H1 (cell line): ENCODE measurements around the gene TOPORS. TPM values are rescaled to one million over a fixed set of nuclear protein-coding genes. Genes with fewer than 3 reads are reported as not detected.

Experiments
- ATF2 ChIP-seq: IDR thresholded peaks from 2 replicates; pipeline ENCODE4 v1.6.1; 2012; ENCODE audit warnings: low read length, inconsistent platforms
- CEBPB ChIP-seq: IDR thresholded peaks from 2 replicates; pipeline ENCODE4 v1.6.1; 2012; ENCODE audit warnings: low read depth, low read length
- CHD7 ChIP-seq: fragments of 300-600 bp; sonication (generic); IDR thresholded peaks from 2 replicates; pipeline ENCODE4 v1.7.1; 2012; ENCODE audit warnings: low read length, moderate library complexity, mild to moderate bottlenecking, inconsistent platforms; ENCODE audit not compliant: insufficient replicate concordance
- POLR2A ChIP-seq, 2 experiments: IDR thresholded peaks; 1 replicate in 1 of 2; 2 replicates in 1 of 2; pipeline ENCODE4 v1.6.1; 2011; ENCODE audit warnings: low read depth in 2 of 2, low read length in 2 of 2, mild to moderate bottlenecking in 2 of 2; ENCODE audit errors: control extremely low read depth in 1 of 2
- RAD21 ChIP-seq, 2 experiments: IDR thresholded peaks in 1 of 2; conservative IDR thresholded peaks in 1 of 2; 2 replicates each; pipeline ENCODE4 v1.6.1; 2011; ENCODE audit warnings: low read depth in 2 of 2, low read length in 2 of 2, improper control_type of control experiment in 1 of 2, inconsistent platforms in 1 of 2, mild to moderate bottlenecking in 1 of 2, moderate library complexity in 1 of 2
- SP1 ChIP-seq: IDR thresholded peaks from 2 replicates; pipeline ENCODE4 v1.6.1; 2011; ENCODE audit warnings: low read depth, low read length
- SP2 ChIP-seq: IDR thresholded peaks from 2 replicates; pipeline ENCODE4 v1.6.1; 2012; ENCODE audit warnings: mild to moderate bottlenecking, low read length, inconsistent platforms
- polyA plus RNA-seq, 7 experiments: library from polyadenylated mRNA; depleted of rRNA in 3 of 7; stranded (reverse) in 5 of 7; unstranded in 2 of 7; fragments of >200 nt in 5 of 7; fragments of 200-250 nt in 2 of 7; gene quantifications; 1 replicate in 5 of 7; 2 replicates in 1 of 7; 4 replicates in 1 of 7; pipeline versions ENCODE4 v1.2.1 to v1.2.3, GENCODE V29; 2011 to 2013; ENCODE audit warnings: missing spikeins in 2 of 7, mixed read lengths in 2 of 7
- total RNA-seq: library from RNA; stranded (reverse); fragmentation: NEBNext Ultra II Directional; extraction: Animal tissue kit (Norgen Biotek cat#: 25700); gene quantifications from 2 replicates; pipeline ENCODE4 v1.2.1, GENCODE V29; 2021

The TOPORS gene
- total and polyA plus RNA-seq, 2 of the 8 experiments (the other 6 are each of a cell fraction or from before 2014, with no cell fraction given) = 10.3 to 30.7 TPM

- TF ChIP-seq CHD7 (no peak), POLR2A (IDR thresholded peaks at IDR 0.05; ENCODE audit: control extremely low read depth in 1 of 2, low read depth in 2 of 2, low read length in 2 of 2) (no peak), CEBPB (no peak), SP1 (no peak), ATF2 (no peak), RAD21 (IDR thresholded peaks at IDR 0.05 in 1 of 2, conservative IDR thresholded peaks at IDR 0.05 in 1 of 2; ENCODE audit: low read depth in 2 of 2, low read length in 2 of 2) (no peak), SP2 (no peak)
Measured at GRCh38 chr9:32545884-32546283, 6.5 kb downstream of the TOPORS start (continued).
